Left ventricle myocardium inferior (tissue), 1 donor: ENCODE data around the gene CDYL. TPM values are rescaled to one million over a fixed set of nuclear protein-coding genes. Genes with fewer than 3 reads are reported as not detected.

Experiments used
- DNase-seq: peaks from one replicate; pipeline ENCODE4 v3.0.0-alpha.2; 2020
- H3K27ac ChIP-seq: fragments of 200-600 bp; replicated peaks from 2 replicates; pipeline ENCODE4 v1.8.0; 2021
- H3K27me3 ChIP-seq: fragments of 200-600 bp; 2 replicates; pipeline ENCODE4 v1.8.0; 2021; ENCODE audit warnings: low read depth
- H3K36me3 ChIP-seq: fragments of 200-600 bp; 2 replicates; pipeline ENCODE4 v1.8.0; 2021
- H3K4me1 ChIP-seq: fragments of 200-600 bp; 2 replicates; pipeline ENCODE4 v1.8.0; 2021
- H3K4me3 ChIP-seq: fragments of 200-600 bp; 2 replicates; pipeline ENCODE4 v1.8.0; 2021; ENCODE audit warnings: mild to moderate bottlenecking, moderate library complexity
- H3K9me3 ChIP-seq: fragments of 200-600 bp; replicated peaks from 2 replicates; pipeline ENCODE4 v1.8.0; 2021
- intact Hi-C: fragments of 100-400 bp; cut with micrococcal nuclease; formaldehyde crosslinking; loops from one replicate; pipeline ENCODE4 v1.11.0; 2022
- total RNA-seq: library from RNA; stranded (reverse); fragmentation: NEBNext Ultra II Directional; extraction: Animal tissue kit (Norgen Biotek cat#: 25700); gene quantifications from one replicate; pipeline ENCODE4 v1.2.1, GENCODE V29; 2021
- TF ChIP-seq, protein P1 (sequence below): fragments of 200-600 bp; IDR thresholded peaks from 2 replicates; pipeline ENCODE4 v1.8.0; 2021; ENCODE audit warnings: antibody characterized with exemption, mild to moderate bottlenecking, borderline replicate concordance
- donor health status: DM: no; HTN: yes; CAD: no; lungs with severe emphysema.

Gene CDYL
- total RNA-seq, 1 donor from 2014 or later: 27.7 TPM

- DNase-seq: no peak
- H3K4me3 ChIP-seq: no peak overlapping the region
- no peaks in the 10 kb centered on the region for H3K27me3 ChIP-seq
- TF ChIP-seq, protein P1, sequence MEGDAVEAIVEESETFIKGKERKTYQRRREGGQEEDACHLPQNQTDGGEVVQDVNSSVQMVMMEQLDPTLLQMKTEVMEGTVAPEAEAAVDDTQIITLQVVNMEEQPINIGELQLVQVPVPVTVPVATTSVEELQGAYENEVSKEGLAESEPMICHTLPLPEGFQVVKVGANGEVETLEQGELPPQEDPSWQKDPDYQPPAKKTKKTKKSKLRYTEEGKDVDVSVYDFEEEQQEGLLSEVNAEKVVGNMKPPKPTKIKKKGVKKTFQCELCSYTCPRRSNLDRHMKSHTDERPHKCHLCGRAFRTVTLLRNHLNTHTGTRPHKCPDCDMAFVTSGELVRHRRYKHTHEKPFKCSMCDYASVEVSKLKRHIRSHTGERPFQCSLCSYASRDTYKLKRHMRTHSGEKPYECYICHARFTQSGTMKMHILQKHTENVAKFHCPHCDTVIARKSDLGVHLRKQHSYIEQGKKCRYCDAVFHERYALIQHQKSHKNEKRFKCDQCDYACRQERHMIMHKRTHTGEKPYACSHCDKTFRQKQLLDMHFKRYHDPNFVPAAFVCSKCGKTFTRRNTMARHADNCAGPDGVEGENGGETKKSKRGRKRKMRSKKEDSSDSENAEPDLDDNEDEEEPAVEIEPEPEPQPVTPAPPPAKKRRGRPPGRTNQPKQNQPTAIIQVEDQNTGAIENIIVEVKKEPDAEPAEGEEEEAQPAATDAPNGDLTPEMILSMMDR: no peak
- no peaks in the 10 kb centered on the region for H3K36me3 ChIP-seq
- no peak overlapping the region for H3K27ac ChIP-seq
- intact Hi-C loops: no loop called here
- H3K9me3 ChIP-seq: no peaks in the 10 kb centered on the region
- H3K4me1 ChIP-seq: peaks cover 21% of the 10 kb centered on the region
These were observed 131.9 kb downstream of the CDYL start for GRCh38 chr6:4908062-4908461.

DNA sequence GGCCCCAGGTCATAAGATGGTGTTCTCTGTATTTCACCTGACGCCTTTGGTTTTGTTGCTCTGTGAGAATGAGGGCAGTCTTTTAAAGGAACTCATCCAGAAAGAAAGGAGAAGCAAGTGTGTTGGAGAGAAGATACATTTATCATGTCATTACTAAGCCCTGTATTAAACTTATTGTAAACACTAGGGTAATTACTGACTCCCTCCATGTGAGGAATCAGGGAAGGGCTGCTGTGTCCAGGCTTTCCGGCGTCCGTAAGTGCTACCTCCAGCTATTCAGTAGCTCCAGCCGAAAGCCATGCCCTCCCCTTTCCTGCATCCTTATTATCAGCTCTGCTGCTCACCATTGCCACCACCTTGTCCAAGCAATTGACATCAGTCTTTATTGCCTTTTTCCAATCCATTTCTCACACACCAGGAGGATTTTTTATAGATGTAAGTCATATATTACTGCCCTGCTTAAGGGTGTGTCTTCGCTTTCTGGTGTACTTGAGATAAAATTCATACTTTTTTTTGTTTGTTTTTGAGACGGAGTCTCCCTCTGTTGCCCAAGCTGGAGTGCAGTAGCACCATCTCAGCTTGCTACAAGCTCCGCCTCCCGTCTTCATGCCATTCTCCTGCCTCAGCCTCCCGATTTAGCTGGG, 133.0 kb downstream of the CDYL start:
- TF ChIP-seq, protein P1: no peak
- no peak overlapping the region for H3K4me3 ChIP-seq
- H3K27ac ChIP-seq: no peak overlapping the region
- H3K27me3 ChIP-seq: no peaks in the 10 kb centered on the region
- no peaks in the 10 kb centered on the region for H3K36me3 ChIP-seq
- no peaks in the 10 kb centered on the region for H3K9me3 ChIP-seq
- no peak for DNase-seq
- intact Hi-C loops: no loop called here
- peaks cover 32% of the 10 kb centered on the region for H3K4me1 ChIP-seq

DNA sequence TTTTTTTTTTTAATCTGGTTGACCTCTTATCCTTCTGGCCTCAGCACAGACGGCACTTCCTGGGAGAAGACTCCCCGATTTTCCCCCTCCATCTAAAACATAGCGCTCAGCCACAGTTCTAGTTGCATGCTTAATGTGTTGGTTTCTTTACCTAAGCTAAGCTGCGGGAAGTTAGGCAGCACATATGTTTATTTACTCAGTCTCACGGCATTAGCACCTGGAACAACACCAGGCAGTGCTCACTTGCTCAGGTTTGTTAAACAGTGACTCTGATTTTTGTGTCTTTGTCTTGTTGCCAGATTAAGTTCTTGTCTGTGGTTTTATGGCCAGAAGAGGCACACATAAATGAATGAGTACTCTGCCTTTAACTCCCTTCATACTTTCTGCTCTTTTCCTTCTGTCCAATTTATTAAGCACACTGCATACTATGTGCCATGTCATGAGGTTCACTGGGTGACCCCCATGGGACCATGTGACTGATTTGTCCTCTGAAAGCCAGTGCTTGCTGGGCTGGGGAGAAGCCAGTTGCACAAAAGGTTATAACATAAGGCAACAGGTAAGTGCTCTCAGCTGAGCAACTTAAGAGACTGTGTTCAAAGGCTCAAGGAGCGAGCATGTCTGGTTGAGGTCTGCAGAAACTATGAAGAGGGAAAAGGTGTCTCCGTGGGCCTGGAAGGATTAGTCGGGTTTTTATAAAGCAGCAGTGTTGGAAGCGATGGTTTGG, 134.0 kb downstream of the CDYL start:
- H3K4me3 ChIP-seq: no peak overlapping the region
- no peak overlapping the region for H3K27ac ChIP-seq
- H3K36me3 ChIP-seq: no peaks in the 10 kb centered on the region
- H3K4me1 ChIP-seq: peaks cover 39% of the 10 kb centered on the region
- no peaks in the 10 kb centered on the region for H3K9me3 ChIP-seq
- H3K27me3 ChIP-seq: no peaks in the 10 kb centered on the region
- TF ChIP-seq, protein P1: no peak
- no peak for DNase-seq
- intact Hi-C loops: no loop called here

GRCh38 chr6:4912559-4912958, 136.4 kb downstream of the CDYL start:
- Histone ChIP-seq H3K27me3 (no peaks in the 10 kb centered on the region), H3K4me1 (peaks cover 23% of the 10 kb centered on the region), H3K27ac (no peak overlapping the region), H3K9me3 (no peaks in the 10 kb centered on the region), H3K4me3 (no peak overlapping the region), H3K36me3 (no peaks in the 10 kb centered on the region)
- intact Hi-C loops: no loop called here
- no peak for DNase-seq
- TF ChIP-seq, protein P1: no peak

GRCh38 chr6:4913705-4914419, 137.7 kb downstream of the CDYL start:
- DNase-seq: no peak
- TF ChIP-seq, protein P1: no peak
- no peak overlapping the region for H3K27ac ChIP-seq

More at GRCh38 chr6:4913705-4914419, 137.7 kb downstream of the CDYL start:
- intact Hi-C loops: no loop called here
- Histone ChIP-seq H3K4me1 (peaks cover 23% of the 10 kb centered on the region), H3K4me3 (no peak overlapping the region), H3K9me3 (no peaks in the 10 kb centered on the region), H3K27me3 (no peaks in the 10 kb centered on the region), H3K36me3 (no peaks in the 10 kb centered on the region)
